HepG2 (cell line): ENCODE data around the gene YWHAB. TPM values are rescaled to one million over a fixed set of nuclear protein-coding genes. Genes with fewer than 3 reads are reported as not detected.

Experiments used
- CEBPB ChIP-seq: IDR thresholded peaks from 2 replicates; pipeline ENCODE4 v1.6.1; 2011; ENCODE audit warnings: low read depth, low read length, improper control_type of control experiment, borderline replicate concordance
- E2F2 ChIP-seq: sonication (generic); formaldehyde crosslinking; IDR thresholded peaks from 2 replicates; pipeline ENCODE4 v1.4.0; 2020; ENCODE audit warnings: missing genetic modification reagents, borderline replicate concordance
- ESRRA ChIP-seq: sonication (generic); formaldehyde crosslinking; IDR thresholded peaks from 2 replicates; pipeline ENCODE4 v1.5.1; 2020; ENCODE audit warnings: mild to moderate bottlenecking, low read depth, missing genetic modification reagents
- FOXM1 ChIP-seq: sonication (generic); formaldehyde crosslinking; IDR thresholded peaks from 2 replicates; pipeline ENCODE4 v1.5.0; 2020; ENCODE audit warnings: missing genetic modification reagents
- GPBP1L1 ChIP-seq: sonication (generic); formaldehyde crosslinking; IDR thresholded peaks from 2 replicates; pipeline ENCODE4 v1.5.0; 2020; ENCODE audit warnings: mild to moderate bottlenecking, missing genetic modification reagents
- HDAC2 ChIP-seq: sonication (generic); formaldehyde crosslinking; IDR thresholded peaks from 2 replicates; pipeline ENCODE4 v1.4.0; 2020; ENCODE audit warnings: missing genetic modification reagents
- HDAC6 ChIP-seq: fragments of 200-600 bp; sonication (generic); IDR thresholded peaks from 2 replicates; pipeline ENCODE4 v1.7.0; 2017; ENCODE audit warnings: mild to moderate bottlenecking, antibody characterized with exemption, low read length, low read depth
- MAF1 ChIP-seq: sonication (generic); formaldehyde crosslinking; IDR thresholded peaks from 2 replicates; pipeline ENCODE4 v1.5.0; 2020; ENCODE audit warnings: missing genetic modification reagents, borderline replicate concordance
- NFE2 ChIP-seq: sonication (generic); formaldehyde crosslinking; IDR thresholded peaks from 2 replicates; pipeline ENCODE4 v1.4.0; 2020; ENCODE audit warnings: missing genetic modification reagents
- NR2F2 ChIP-seq: IDR thresholded peaks from 2 replicates; pipeline ENCODE4 v1.6.1; 2012; ENCODE audit warnings: low read depth, inconsistent platforms, borderline replicate concordance
- NRL ChIP-seq: sonication (generic); formaldehyde crosslinking; IDR thresholded peaks from 2 replicates; pipeline ENCODE4 v1.5.0; 2020; ENCODE audit warnings: missing genetic modification reagents, mild to moderate bottlenecking, moderate library complexity, borderline replicate concordance
- STAT5B ChIP-seq: sonication (generic); formaldehyde crosslinking; IDR thresholded peaks from 2 replicates; pipeline ENCODE4 v1.4.0; 2020; ENCODE audit warnings: missing genetic modification reagents
- STAT6 ChIP-seq: sonication (generic); formaldehyde crosslinking; IDR thresholded peaks from 2 replicates; pipeline ENCODE4 v1.4.0; 2020; ENCODE audit warnings: missing genetic modification reagents, mild to moderate bottlenecking, borderline replicate concordance
- TFDP2 ChIP-seq: sonication (generic); formaldehyde crosslinking; IDR thresholded peaks from 2 replicates; pipeline ENCODE4 v1.4.0; 2020; ENCODE audit warnings: missing genetic modification reagents
- ZMAT5 ChIP-seq: sonication (generic); formaldehyde crosslinking; IDR thresholded peaks from 2 replicates; pipeline ENCODE4 v1.5.0; 2020; ENCODE audit warnings: mild to moderate bottlenecking, low read depth, missing genetic modification reagents, borderline replicate concordance
- ZNF136 ChIP-seq: sonication (generic); formaldehyde crosslinking; IDR thresholded peaks from 2 replicates; pipeline ENCODE4 v1.8.1; 2022; ENCODE audit warnings: low read depth, mild to moderate bottlenecking, moderate library complexity, missing genetic modification reagents
- ZNF350 ChIP-seq: sonication (generic); formaldehyde crosslinking; IDR thresholded peaks from 2 replicates; pipeline ENCODE4 v1.4.0; 2020; ENCODE audit warnings: mild to moderate bottlenecking, low read depth, missing genetic modification reagents, borderline replicate concordance
- ZNF354B ChIP-seq: sonication (generic); formaldehyde crosslinking; IDR thresholded peaks from 2 replicates; pipeline ENCODE4 v1.8.0; 2022; ENCODE audit warnings: mild to moderate bottlenecking, missing genetic modification reagents
- ZNF383 ChIP-seq: sonication (generic); formaldehyde crosslinking; IDR thresholded peaks from 2 replicates; pipeline ENCODE4 v1.4.0; 2020; ENCODE audit warnings: missing genetic modification reagents, mild to moderate bottlenecking, borderline replicate concordance
- ZNF432 ChIP-seq: sonication (generic); formaldehyde crosslinking; IDR thresholded peaks from 2 replicates; pipeline ENCODE4 v1.5.0; 2020; ENCODE audit warnings: missing genetic modification reagents, mild to moderate bottlenecking, borderline replicate concordance
- ZNF605 ChIP-seq: sonication (generic); formaldehyde crosslinking; IDR thresholded peaks from 2 replicates; pipeline ENCODE4 v1.8.0; 2022; ENCODE audit warnings: mild to moderate bottlenecking, missing genetic modification reagents
- ZNF614 ChIP-seq: IDR thresholded peaks from 2 replicates; pipeline ENCODE4 v1.6.1; 2018; ENCODE audit warnings: missing biosample characterization, missing genetic modification reagents, inconsistent platforms, borderline replicate concordance
- polyA plus RNA-seq, 8 experiments: library from polyadenylated mRNA; depleted of rRNA in 3 of 8; stranded (reverse) in 7 of 8; unstranded in 1 of 8; fragments of >200 nt; fragmentation: Illumina TruSeq in 4 of 8; extraction: Trizol in 4 of 8; gene quantifications; 2 replicates each; pipeline versions ENCODE4 v1.2.1 to v1.2.3, GENCODE V29; 2011 to 2016; ENCODE audit warnings: low read depth in 4 of 8, missing spikeins in 1 of 8, mixed read lengths in 1 of 8; ENCODE audit not compliant: insufficient read depth in 1 of 8
- total RNA-seq, 5 experiments: library from RNA; depleted of rRNA; stranded (reverse); fragments of >200 nt; fragmentation: Illumina TruSeq; extraction: Trizol; gene quantifications; 2 replicates each; pipeline ENCODE4 v1.2.3, GENCODE V29; 2016; ENCODE audit warnings: low read depth in 1 of 5

The YWHAB gene
- total and polyA plus RNA-seq, 2 of the 13 experiments (the other 11 are each of a cell fraction or from before 2014, with no cell fraction given) = 77.2 to 121 TPM

- TF ChIP-seq ZNF136 (CRISPR knock-in tag) (no peak), ZNF605 (CRISPR knock-in tag) (peak; percentile 73; the same call in 1 of the 2 replicates), TFDP2 (peak; percentile 80), CEBPB (peak; percentile 88), ZNF614 (no peak; the same call in none of the 2 replicates), ZNF432 (CRISPR knock-in tag) (no peak), ZNF383 (CRISPR knock-in tag) (0 out of 2 replicates have a peak, but pooled peaks have one; percentile 2), E2F2 (CRISPR knock-in tag) (peak; percentile 93; the same call in 1 of the 2 replicates), NRL (CRISPR knock-in tag) (peak; percentile 36; the same call in 1 of the 2 replicates), STAT5B (CRISPR knock-in tag) (no peak), NR2F2 (no peak; the same call in 1 of the 2 replicates), MAF1 (CRISPR knock-in tag) (no peak), FOXM1 (CRISPR knock-in tag) (peak; percentile 88), ZNF354B (no peak), HDAC6 (no peak), STAT6 (CRISPR knock-in tag) (no peak), HDAC2 (CRISPR knock-in tag) (peak; percentile 86), ESRRA (CRISPR knock-in tag) (no peak; the same call in 1 of the 2 replicates), ZMAT5 (CRISPR knock-in tag) (no peak), NFE2 (CRISPR knock-in tag) (0 out of 2 replicates have a peak, but pooled peaks have one; percentile 5), ZNF350 (CRISPR knock-in tag) (peak; percentile 86), GPBP1L1 (CRISPR knock-in tag) (no peak)
Measured at GRCh38 chr20:44885392-44886265, at the start of gene YWHAB (continued).
